Lower leg skin (tissue), 4 donors: ENCODE measurements around the gene NIPAL3. TPM values are rescaled to one million over a fixed set of nuclear protein-coding genes. Genes with fewer than 3 reads are reported as not detected.

Experiments
- DNase-seq, 2 donors: peaks; one replicate each; pipeline ENCODE4 v3.0.0-alpha.2; 2019; ENCODE audit warnings: low spot score in 2 of 2
- H3K4me3 ChIP-seq: fragments of 200-600 bp; sonication (generic); 2 replicates; pipeline ENCODE4 v1.5.1; 2017; ENCODE audit warnings: mild to moderate bottlenecking, low read depth; ENCODE audit not compliant: poor library complexity, severe bottlenecking
- CTCF ChIP-seq, 3 donors: fragments of 450-650 bp; IDR thresholded peaks; one replicate each; pipeline ENCODE4 v1.5.1; 2016; ENCODE audit warnings: antibody characterized with exemption in 3 of 3, mild to moderate bottlenecking in 3 of 3, moderate library complexity in 2 of 3
- POLR2A ChIP-seq, 2 donors: fragments of 450-650 bp; IDR thresholded peaks; one replicate each; pipeline ENCODE4 v1.6.1; 2016 to 2017; ENCODE audit warnings: antibody characterized with exemption in 2 of 2, mild to moderate bottlenecking in 1 of 2, moderate library complexity in 1 of 2
- WGBS, 2 donors: methylation state at CpG; one replicate each; pipeline ENCODE4 v1.1.5; 2018; 5-methylcytosine and 5-hydroxymethylcytosine counted together
- intact Hi-C: fragments of 100-400 bp; cut with DNase I; formaldehyde crosslinking; loops from one replicate; pipeline ENCODE4 v1.15.0; 2023; ENCODE audit warnings: low total_unique reads
- total RNA-seq, 4 donors: library from RNA; depleted of rRNA; stranded (reverse); fragments of >200 nt; gene quantifications; one replicate each; pipeline ENCODE4 v1.1.0, GENCODE V29; 2016

NIPAL3 gene
- total RNA-seq, 4 donors from 2014 or later: 37.3 to 67.1 (median 57.5) TPM

GRCh38 chr1:24414775-24415333 is 748 bp upstream of the NIPAL3 start:
- H3K4me3 ChIP-seq: no peak overlapping the region
- intact Hi-C loops: no loop called here
- TF ChIP-seq CTCF (IDR thresholded peaks at IDR 0.05): no peak
- TF ChIP-seq POLR2A (IDR thresholded peaks at IDR 0.05): no peak
- WGBS, 2 donors: 53 to 65% methylated on average over 22 of the region's 22 CpGs
- DNase-seq: no peak

GRCh38 chr1:24415910-24416665 is 486 bp downstream of the NIPAL3 start:
- intact Hi-C loops: no loop called here
- peak overlapping the region; percentile 55 for H3K4me3 ChIP-seq
- 2 to 5% methylated on average over 35 of the region's 35 CpGs for WGBS, 2 donors
- TF ChIP-seq POLR2A (IDR thresholded peaks at IDR 0.05) (no peak), CTCF (IDR thresholded peaks at IDR 0.05) (no peak)
- DNase-seq: no peak

- H3K4me3 ChIP-seq: peak overlapping the region; percentile 55
- 56% methylated on average over 10 of the region's 10 CpGs for WGBS, 2 donors
- no peak for DNase-seq
- TF ChIP-seq CTCF (IDR thresholded peaks at IDR 0.05) (no peak), POLR2A (IDR thresholded peaks at IDR 0.05) (no peak)
- intact Hi-C loops: no loop called here
These were observed 1.2 kb downstream of the NIPAL3 start for GRCh38 chr1:24416666-24417391.

- H3K4me3 ChIP-seq: no peak overlapping the region
- TF ChIP-seq CTCF (IDR thresholded peaks at IDR 0.05) (no peak), POLR2A (IDR thresholded peaks at IDR 0.05) (no peak)
- no peak for DNase-seq
- WGBS, 2 donors: 67 to 68% methylated on average over 1 of the region's 1 CpG
- intact Hi-C loops: no loop called here
These were observed 2.1 kb downstream of the NIPAL3 start for GRCh38 chr1:24417681-24418080.

GRCh38 chr1:24418898-24419628 is 3.5 kb downstream of the NIPAL3 start:
- peak in 1 of 2 donors; percentile 54 for DNase-seq
- no peak for TF ChIP-seq CTCF (IDR thresholded peaks at IDR 0.05)
- TF ChIP-seq POLR2A (IDR thresholded peaks at IDR 0.05): no peak
- 44 to 55% methylated on average over 14 of the region's 14 CpGs for WGBS, 2 donors
- intact Hi-C loops: no loop called here
- no peak overlapping the region for H3K4me3 ChIP-seq
